ENCODE measurements around the gene RPL19. TPM values are rescaled to one million over a fixed set of nuclear protein-coding genes. Genes with fewer than 3 reads are reported as not detected.

RPL19 gene
- total RNA-seq, 1 donor from 2014 or later: 1,889 TPM

DNA sequence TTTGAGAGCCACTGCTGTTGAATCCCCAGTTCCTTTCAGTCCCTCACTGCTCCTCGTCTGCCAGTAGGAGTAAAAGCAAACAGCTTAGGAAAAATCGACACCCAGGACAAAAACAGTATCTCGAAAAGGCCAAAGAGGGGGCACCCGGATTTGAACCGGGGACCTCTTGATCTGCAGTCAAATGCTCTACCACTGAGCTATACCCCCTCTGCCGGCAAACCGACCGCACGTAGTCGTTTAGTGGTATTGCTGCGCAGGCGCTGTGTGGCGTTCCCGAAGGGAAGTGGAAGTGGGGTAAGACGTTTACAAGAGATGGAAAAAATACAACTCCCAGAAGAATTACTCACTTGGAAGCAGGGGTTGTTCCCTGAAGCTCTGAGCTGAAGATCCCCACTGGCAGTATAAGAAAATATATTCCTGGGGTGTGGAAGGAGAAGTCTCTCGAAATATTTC, 46.5 kb upstream of the RPL19 start:
- Histone ChIP-seq H3K4me1 (peaks cover 12 to 15% of the 10 kb centered on the region in 2 donors), H3K27me3 (no peaks in the 10 kb centered on the region), H3K36me3 (no peaks in the 10 kb centered on the region), H3K9me3 (no peaks in the 10 kb centered on the region), H3K4me3 (peak overlapping the region; percentile 85 to 94), H3K27ac (peak overlapping the region; percentile 84 to 94)
- peak; percentile 90 to 98 for DNase-seq (ENCODE audit: low spot score in 2 of 2)
- intact Hi-C loops (cut with DNase I): loop anchor here (1.0 to 5.0 kb wide), 5 partner anchors 170 to 774 kb away; partner anchors contain the start of genes LRRC3C, ORMDL3, PIP4K2B and PSMB3
- TF ChIP-seq, protein P1, sequence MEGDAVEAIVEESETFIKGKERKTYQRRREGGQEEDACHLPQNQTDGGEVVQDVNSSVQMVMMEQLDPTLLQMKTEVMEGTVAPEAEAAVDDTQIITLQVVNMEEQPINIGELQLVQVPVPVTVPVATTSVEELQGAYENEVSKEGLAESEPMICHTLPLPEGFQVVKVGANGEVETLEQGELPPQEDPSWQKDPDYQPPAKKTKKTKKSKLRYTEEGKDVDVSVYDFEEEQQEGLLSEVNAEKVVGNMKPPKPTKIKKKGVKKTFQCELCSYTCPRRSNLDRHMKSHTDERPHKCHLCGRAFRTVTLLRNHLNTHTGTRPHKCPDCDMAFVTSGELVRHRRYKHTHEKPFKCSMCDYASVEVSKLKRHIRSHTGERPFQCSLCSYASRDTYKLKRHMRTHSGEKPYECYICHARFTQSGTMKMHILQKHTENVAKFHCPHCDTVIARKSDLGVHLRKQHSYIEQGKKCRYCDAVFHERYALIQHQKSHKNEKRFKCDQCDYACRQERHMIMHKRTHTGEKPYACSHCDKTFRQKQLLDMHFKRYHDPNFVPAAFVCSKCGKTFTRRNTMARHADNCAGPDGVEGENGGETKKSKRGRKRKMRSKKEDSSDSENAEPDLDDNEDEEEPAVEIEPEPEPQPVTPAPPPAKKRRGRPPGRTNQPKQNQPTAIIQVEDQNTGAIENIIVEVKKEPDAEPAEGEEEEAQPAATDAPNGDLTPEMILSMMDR (IDR thresholded peaks at IDR 0.05): peak in 2 of 3 experiments; percentile 16 to 33

DNA sequence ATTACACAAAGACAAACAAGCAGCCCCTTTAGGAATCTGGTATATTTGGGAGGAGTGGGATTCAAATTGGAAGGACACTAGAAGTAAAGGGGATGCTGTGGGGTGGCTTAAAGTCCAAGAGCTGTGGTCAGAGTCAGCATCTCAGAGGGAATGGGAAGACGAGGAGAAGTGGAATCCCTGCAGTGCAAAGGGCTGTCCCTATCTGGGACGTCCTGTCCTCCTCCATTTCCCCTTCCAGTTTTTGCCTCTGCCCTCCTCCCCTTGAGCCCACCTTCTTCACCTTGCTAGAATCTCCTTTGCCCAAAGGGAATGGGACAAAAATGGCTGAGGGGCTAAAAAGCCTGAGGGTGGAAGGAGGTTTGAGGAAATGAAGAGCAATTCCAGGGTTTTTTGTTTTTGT, 44.4 kb upstream of the RPL19 start:
- no peak overlapping the region for H3K4me3 ChIP-seq
- intact Hi-C loops (cut with DNase I): no loop called here
- H3K27ac ChIP-seq: no peak overlapping the region
- DNase-seq (ENCODE audit: low spot score in 2 of 2): no peak
- H3K4me1 ChIP-seq: peaks cover 12 to 15% of the 10 kb centered on the region in 2 donors
- H3K27me3 ChIP-seq: no peaks in the 10 kb centered on the region
- TF ChIP-seq, protein P1 (IDR thresholded peaks at IDR 0.05): no peak
- H3K36me3 ChIP-seq: no peaks in the 10 kb centered on the region
- H3K9me3 ChIP-seq: no peaks in the 10 kb centered on the region

DNA sequence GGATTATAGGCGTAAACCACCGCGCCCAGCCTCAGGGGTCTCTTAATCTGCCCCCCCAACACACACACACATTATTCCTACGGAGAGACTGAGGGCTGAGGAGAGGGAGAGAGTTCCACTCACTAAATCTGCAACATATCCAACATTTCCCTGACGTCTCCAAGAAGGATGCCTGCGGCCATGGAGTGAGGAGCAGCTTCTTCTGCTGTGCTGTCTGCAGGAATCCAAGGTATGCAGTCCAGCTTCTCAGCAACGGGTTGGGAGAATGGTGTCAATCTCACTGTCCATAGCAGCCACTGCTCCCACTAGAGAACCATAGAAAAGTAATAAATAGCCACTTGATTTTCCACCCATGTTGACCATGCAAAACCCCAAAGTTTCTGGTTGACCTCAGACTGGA, 43.6 kb upstream of the RPL19 start:
- intact Hi-C loops (cut with DNase I): no loop called here
- DNase-seq (ENCODE audit: low spot score in 2 of 2): no peak

DNA sequence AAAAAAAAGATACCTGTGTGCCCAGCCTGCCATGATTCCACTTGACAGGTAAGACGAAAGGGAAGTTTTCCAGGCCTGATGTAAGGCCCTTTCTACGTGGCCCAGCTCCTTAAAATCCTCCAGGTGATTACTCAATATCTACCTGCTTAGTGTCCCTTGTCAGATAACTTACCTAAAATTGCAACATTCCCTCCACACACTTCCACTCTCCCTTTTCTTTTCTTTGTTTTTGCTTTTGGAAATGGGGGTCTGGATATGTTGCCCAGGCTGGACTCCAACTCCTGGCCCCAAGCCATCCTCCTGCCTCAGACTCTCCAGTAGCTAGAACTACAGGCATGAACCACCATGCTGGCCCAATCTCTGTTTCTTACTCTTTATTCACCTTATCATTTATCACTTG, 41.5 kb upstream of the RPL19 start:
- TF ChIP-seq, protein P1 (IDR thresholded peaks at IDR 0.05): no peak
- no peak for DNase-seq (ENCODE audit: low spot score in 2 of 2)
- no peaks in the 10 kb centered on the region for H3K9me3 ChIP-seq
- intact Hi-C loops (cut with DNase I): no loop called here
- no peaks in the 10 kb centered on the region for H3K27me3 ChIP-seq
- no peaks in the 10 kb centered on the region for H3K4me1 ChIP-seq
- H3K27ac ChIP-seq: no peak overlapping the region
- H3K4me3 ChIP-seq: no peak overlapping the region
- no peaks in the 10 kb centered on the region for H3K36me3 ChIP-seq

More for the DNA sequence above, 43.6 kb upstream of the RPL19 start:
- Histone ChIP-seq H3K4me3 (no peak overlapping the region), H3K9me3 (no peaks in the 10 kb centered on the region), H3K27me3 (no peaks in the 10 kb centered on the region), H3K36me3 (no peaks in the 10 kb centered on the region), H3K27ac (no peak overlapping the region), H3K4me1 (peaks cover 12% of the 10 kb centered on the region in 2 donors)
- TF ChIP-seq, protein P1 (IDR thresholded peaks at IDR 0.05): no peak

DNA sequence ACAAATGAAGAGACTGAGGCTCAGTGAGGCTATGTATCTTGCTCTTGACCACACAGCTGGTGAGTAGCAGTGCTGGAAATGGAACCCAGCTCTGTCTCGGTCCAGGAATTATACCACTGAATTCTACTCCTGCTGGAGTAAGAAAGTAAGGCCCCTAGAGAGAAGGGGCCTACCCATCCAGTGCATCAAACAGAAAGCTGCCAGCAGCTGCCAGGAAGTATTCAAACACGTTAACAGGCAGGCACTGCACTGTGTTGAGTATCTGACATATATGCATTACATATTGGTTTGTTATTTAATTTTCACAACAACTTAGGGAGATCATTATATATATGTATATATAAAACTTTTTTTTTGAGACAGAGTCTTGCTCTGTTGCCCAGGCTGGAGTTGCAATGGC, 38.1 kb upstream of the RPL19 start:
- no peaks in the 10 kb centered on the region for H3K9me3 ChIP-seq
- H3K4me3 ChIP-seq: no peak overlapping the region
- H3K27ac ChIP-seq: no peak overlapping the region
- H3K36me3 ChIP-seq: no peaks in the 10 kb centered on the region
- intact Hi-C loops (cut with DNase I): no loop called here
- H3K27me3 ChIP-seq: no peaks in the 10 kb centered on the region
- TF ChIP-seq, protein P1 (IDR thresholded peaks at IDR 0.05): no peak
- peaks cover 7 to 10% of the 10 kb centered on the region in 2 donors for H3K4me1 ChIP-seq
- DNase-seq (ENCODE audit: low spot score in 2 of 2): no peak

Data from ascending aorta (tissue), 2 donors.